Measurements from ENCODE around the gene CCDC39. TPM values are rescaled to one million over a fixed set of nuclear protein-coding genes. Genes with fewer than 3 reads are reported as not detected.

Gene CCDC39
- polyA plus RNA-seq, 1 experiment: not detected

- ChIA-PET CTCF (interaction anchor here (2.1 kb wide), 1 partner anchor 20 kb away, joined by 6 read pairs; no protein-coding TSS in a partner anchor), POLR2A (no interaction called here)
- H3K27me3 ChIP-seq (ENCODE audit: control insufficient read depth, insufficient read depth, low read length): no peaks in the 10 kb centered on the region
- H3K4me3 ChIP-seq (ENCODE audit: low read depth, low read length): no peak overlapping the region
- no peak overlapping the region for H3K27ac ChIP-seq (ENCODE audit: low read depth, low read length)
- no peak for DNase-seq (ENCODE audit: low read depth, low spot score)
- no peak for TF ChIP-seq CTCF (IDR thresholded peaks at IDR 0.05; ENCODE audit: low read depth, low read length)
- no peaks in the 10 kb centered on the region for H3K9me3 ChIP-seq (ENCODE audit: control insufficient read depth, insufficient read depth, low read length)
Observed at GRCh38 chr3:180700941-180701340, 21.7 kb upstream of the CCDC39 start.

GRCh38 chr3:180698760-180699270 lies 19.5 kb upstream of the CCDC39 start:
- no peaks in the 10 kb centered on the region for H3K27me3 ChIP-seq (ENCODE audit: control insufficient read depth, insufficient read depth, low read length)
- H3K27ac ChIP-seq (ENCODE audit: low read depth, low read length): no peak overlapping the region
- no peak for TF ChIP-seq CTCF (IDR thresholded peaks at IDR 0.05; ENCODE audit: low read depth, low read length)
- H3K9me3 ChIP-seq (ENCODE audit: control insufficient read depth, insufficient read depth, low read length): no peaks in the 10 kb centered on the region
- ChIA-PET CTCF (no interaction called here), POLR2A (no interaction called here)
- H3K4me3 ChIP-seq (ENCODE audit: low read depth, low read length): no peak overlapping the region
- no peak for DNase-seq (ENCODE audit: low read depth, low spot score)

- CTCF ChIA-PET: interaction anchor here (1.6 kb wide), 1 partner anchor 15 kb away, joined by 7 read pairs; the partner anchor contains the start of gene CCDC39
Observed at GRCh38 chr3:180694321-180694720, 15.0 kb upstream of the CCDC39 start.

GRCh38 chr3:180693656-180694055 lies 14.4 kb upstream of the CCDC39 start:
- TF ChIP-seq CTCF (IDR thresholded peaks at IDR 0.05; ENCODE audit: low read depth, low read length): no peak
- H3K27ac ChIP-seq (ENCODE audit: low read depth, low read length): no peak overlapping the region
- POLR2A ChIA-PET: no interaction called here
- H3K9me3 ChIP-seq (ENCODE audit: control insufficient read depth, insufficient read depth, low read length): no peaks in the 10 kb centered on the region
- H3K4me3 ChIP-seq (ENCODE audit: low read depth, low read length): no peak overlapping the region
- DNase-seq (ENCODE audit: low read depth, low spot score): no peak
- CTCF ChIA-PET: interaction anchor here (1.6 kb wide), 1 partner anchor 15 kb away, joined by 7 read pairs; the partner anchor contains the start of gene CCDC39
- no peaks in the 10 kb centered on the region for H3K27me3 ChIP-seq (ENCODE audit: control insufficient read depth, insufficient read depth, low read length)

More at GRCh38 chr3:180694321-180694720, 15.0 kb upstream of the CCDC39 start:
- POLR2A ChIA-PET: no interaction called here
- no peaks in the 10 kb centered on the region for H3K9me3 ChIP-seq (ENCODE audit: control insufficient read depth, insufficient read depth, low read length)
- TF ChIP-seq CTCF (IDR thresholded peaks at IDR 0.05; ENCODE audit: low read depth, low read length): no peak
- H3K27ac ChIP-seq (ENCODE audit: low read depth, low read length): no peak overlapping the region
- H3K4me3 ChIP-seq (ENCODE audit: low read depth, low read length): no peak overlapping the region
- no peaks in the 10 kb centered on the region for H3K27me3 ChIP-seq (ENCODE audit: control insufficient read depth, insufficient read depth, low read length)
- no peak for DNase-seq (ENCODE audit: low read depth, low spot score)

- Histone ChIP-seq H3K4me3 (ENCODE audit: low read depth, low read length) (no peak overlapping the region), H3K27ac (ENCODE audit: low read depth, low read length) (no peak overlapping the region), H3K9me3 (ENCODE audit: control insufficient read depth, insufficient read depth, low read length) (no peaks in the 10 kb centered on the region), H3K27me3 (ENCODE audit: control insufficient read depth, insufficient read depth, low read length) (no peaks in the 10 kb centered on the region)
- CTCF ChIA-PET: no interaction called here
- TF ChIP-seq CTCF (IDR thresholded peaks at IDR 0.05; ENCODE audit: low read depth, low read length): no peak
- POLR2A ChIA-PET: no interaction called here
- DNase-seq (ENCODE audit: low read depth, low spot score): no peak
Observed at GRCh38 chr3:180690061-180690460, 10.8 kb upstream of the CCDC39 start.

Measured in AG04450 (cell line).